ENCODE measurements around the gene TMED10.
A peak's percentile ranks its signal among the peaks of the same experiment; 100 is the strongest.

The TMED10 gene

DNA sequence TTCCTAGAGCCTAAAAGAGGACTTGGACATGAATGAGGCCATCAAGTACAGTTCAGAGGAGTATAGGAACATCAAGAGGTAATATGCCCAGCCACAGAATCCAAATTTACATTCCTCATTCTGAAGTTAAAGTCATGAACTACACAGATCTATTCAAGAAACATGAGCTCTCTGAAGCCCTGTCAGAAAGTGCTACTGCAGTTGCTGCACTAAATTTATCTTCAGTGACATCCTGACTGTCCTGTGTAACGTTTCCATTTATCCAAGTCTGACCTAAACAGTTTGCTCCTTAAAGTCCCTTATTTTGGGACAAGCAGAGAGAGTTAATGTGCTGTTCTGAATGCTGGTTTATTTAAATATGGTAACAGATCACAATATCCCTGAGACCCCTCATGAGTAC, 77.7 kb downstream of the TMED10 start:
- no peak overlapping the region for H3K4me3 ChIP-seq
- H3K27ac ChIP-seq: no peak overlapping the region

DNA sequence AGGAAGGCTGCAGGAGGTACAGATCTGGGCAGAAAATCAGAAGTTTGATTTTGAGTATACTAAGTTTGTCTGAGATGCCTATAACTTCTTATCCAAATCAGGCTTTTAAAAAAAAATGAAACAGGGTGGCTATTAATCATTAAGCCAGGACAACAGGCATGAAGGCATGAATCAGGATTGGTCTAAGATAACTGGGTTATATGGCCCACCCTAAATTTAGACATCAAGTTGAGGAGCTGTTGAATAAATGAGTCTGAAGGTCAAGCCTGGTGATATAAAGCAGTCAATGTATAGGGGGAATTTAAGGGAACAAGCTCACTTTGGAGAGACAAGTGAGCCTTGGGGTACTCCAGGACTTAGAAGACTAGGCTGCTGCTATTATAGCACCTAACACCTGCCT, 78.2 kb downstream of the TMED10 start:
- no peak overlapping the region for H3K4me3 ChIP-seq

GRCh38 chr14:75096959-75097358, 79.5 kb downstream of the TMED10 start:
- Histone ChIP-seq H3K4me3 (no peak overlapping the region), H3K27ac (no peak overlapping the region)

More for the DNA sequence above, 78.2 kb downstream of the TMED10 start:
- no peak overlapping the region for H3K27ac ChIP-seq

GRCh38 chr14:75095690-75096089, 80.7 kb downstream of the TMED10 start:
- no peak overlapping the region for H3K4me3 ChIP-seq
- H3K27ac ChIP-seq: no peak overlapping the region

- H3K27ac ChIP-seq: no peak overlapping the region
- H3K4me3 ChIP-seq: no peak overlapping the region
Observed at GRCh38 chr14:75094896-75095295, 81.5 kb downstream of the TMED10 start.

DNA sequence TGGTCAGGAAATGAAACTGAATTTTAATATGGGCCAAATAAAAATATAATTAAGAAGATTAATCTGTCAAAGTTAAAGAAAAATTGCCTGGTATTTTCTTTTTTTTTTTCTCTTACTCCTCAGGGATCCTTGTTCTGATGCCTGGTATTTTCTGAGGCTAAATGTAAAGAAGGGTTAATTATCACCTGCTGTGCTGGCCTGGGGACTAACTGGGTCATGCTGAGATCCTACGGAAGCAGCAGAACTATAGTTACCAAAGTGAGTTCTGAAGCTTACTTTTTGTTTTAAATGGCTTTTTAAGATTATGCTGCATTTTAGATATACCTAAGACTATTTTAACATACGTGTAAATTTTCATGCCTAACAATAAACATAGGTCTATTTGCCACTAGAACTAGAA, 83.7 kb downstream of the TMED10 start:
- no peak overlapping the region for H3K27ac ChIP-seq
- H3K4me3 ChIP-seq: no peak overlapping the region

GRCh38 chr14:75091251-75091650, 85.2 kb downstream of the TMED10 start:
- no peak overlapping the region for H3K4me3 ChIP-seq
- no peak overlapping the region for H3K27ac ChIP-seq

DNA sequence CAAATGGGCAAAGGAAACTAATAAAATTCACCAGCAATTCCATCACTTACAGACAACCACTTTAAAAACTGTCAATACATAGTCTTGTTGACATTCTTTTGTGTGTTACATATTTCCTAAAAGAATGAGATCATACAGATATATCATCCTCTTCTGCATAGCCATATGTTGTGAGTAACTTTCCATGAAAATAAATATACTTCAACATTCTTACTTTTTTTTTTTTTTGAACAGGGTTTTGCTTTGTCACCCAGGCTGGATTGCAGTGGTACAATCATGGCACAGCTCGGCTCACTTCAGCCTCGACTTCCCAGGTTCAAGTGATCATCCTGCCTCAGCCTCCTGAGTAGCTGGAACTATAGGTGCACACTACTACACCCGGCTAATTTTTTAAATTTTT, 86.1 kb downstream of the TMED10 start:
- no peak overlapping the region for H3K4me3 ChIP-seq
- H3K27ac ChIP-seq: no peak overlapping the region

GRCh38 chr14:75088566-75089373, 87.6 kb downstream of the TMED10 start:
- no peak overlapping the region for H3K4me3 ChIP-seq
- peak overlapping the region in 1 of 21 experiments; percentile 55 for H3K27ac ChIP-seq

DNA sequence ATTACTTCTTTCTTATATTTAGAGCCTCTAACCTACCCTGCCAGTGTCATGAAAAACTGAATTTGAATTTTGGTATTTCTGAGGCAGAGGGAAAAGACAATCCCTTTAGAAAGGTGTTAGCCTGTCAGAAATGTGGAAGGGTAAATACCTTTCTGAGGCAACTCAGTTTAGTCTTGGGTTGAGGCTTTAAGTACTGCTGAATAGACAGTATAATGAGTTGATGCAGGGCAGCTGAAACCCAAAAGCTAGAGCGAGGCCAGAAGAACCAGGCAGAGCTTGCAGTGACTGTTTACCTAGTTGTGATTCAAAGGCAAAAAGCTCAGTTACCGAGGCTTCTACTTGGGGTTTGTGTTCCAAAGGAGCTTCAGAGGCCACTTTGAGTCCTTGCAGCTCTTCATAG, 88.3 kb downstream of the TMED10 start:
- no peak overlapping the region for H3K4me3 ChIP-seq

DNA sequence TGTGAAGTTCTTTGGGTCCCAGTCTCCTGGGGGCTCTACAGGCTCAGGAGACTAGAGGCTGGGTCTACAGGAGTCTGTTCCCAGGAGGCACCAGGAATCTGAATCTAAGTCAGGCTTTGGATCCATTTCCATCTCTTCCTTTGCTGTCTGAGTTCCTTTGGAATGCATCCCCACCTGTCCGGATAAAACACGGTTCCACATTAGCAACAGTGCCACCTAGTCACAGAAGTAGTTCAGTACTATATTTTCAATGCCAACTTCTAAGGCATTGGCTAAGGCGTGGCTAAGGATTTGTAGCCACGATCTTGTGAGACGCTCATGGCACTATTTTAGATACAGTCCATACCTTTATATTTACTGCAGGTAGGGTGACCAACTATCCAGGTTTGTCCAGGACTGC, 91.9 kb downstream of the TMED10 start:
- no peak overlapping the region for H3K27ac ChIP-seq
- H3K4me3 ChIP-seq: no peak overlapping the region

More for the DNA sequence above, 88.3 kb downstream of the TMED10 start:
- peak overlapping the region in 1 of 21 experiments; percentile 55 for H3K27ac ChIP-seq

DNA sequence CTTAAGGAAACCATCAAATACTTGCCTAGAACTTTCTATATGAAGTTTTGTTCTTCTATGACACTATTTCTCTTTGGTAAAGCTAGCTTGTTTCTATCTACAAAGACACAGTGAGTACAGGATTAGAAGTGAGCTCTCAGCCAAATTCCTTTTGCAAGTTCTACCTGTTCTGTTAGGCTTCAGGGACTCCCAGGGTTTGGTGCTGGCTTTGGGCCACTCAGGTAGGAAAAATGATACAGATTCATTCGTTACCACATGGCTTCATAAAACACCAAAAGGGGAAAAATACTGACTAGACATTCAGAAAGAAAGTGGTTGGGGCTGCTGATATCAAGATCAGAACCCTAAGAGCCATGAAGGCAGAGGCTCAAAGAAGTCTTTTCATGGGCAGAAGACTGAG, 93.1 kb downstream of the TMED10 start:
- H3K4me3 ChIP-seq: no peak overlapping the region
- no peak overlapping the region for H3K27ac ChIP-seq

GRCh38 chr14:75081660-75082229, 94.7 kb downstream of the TMED10 start:
- Histone ChIP-seq H3K4me3 (no peak overlapping the region), H3K27ac (peak overlapping the region in 4 of 21 experiments; percentile 10 to 46 (median 24))

All from skin epidermis (tissue), 12 donors.